A673 (cell line): ENCODE measurements around the gene KCNQ1. TPM values are rescaled to one million over a fixed set of nuclear protein-coding genes. Genes with fewer than 3 reads are reported as not detected.

ENCODE experiments used
- BruUV-seq: library from RNA; stranded (reverse); fragments of 400-500 nt; replicated peaks from 2 replicates; lab custom pipeline; 2021; lab: Mats Ljungman, UMichigan
- CTCF ChIA-PET: fragments of 300-600 bp; sonication (Branson Sonifier 250); formaldehyde crosslinking; loops from one replicate; lab custom pipeline; 2022; ENCODE audit warnings: antibody characterized with exemption; lab: Charles Lee
- POLR2A ChIA-PET: fragments of 300-600 bp; sonication (Branson Sonifier 250); formaldehyde crosslinking; loops from one replicate; lab custom pipeline; 2022; ENCODE audit warnings: antibody characterized with exemption; ENCODE audit not compliant: low non-redundant PET; lab: Charles Lee
- DNase-seq: peaks from one replicate; pipeline ENCODE4 v3.0.0-alpha.2; 2015; ENCODE audit warnings: low spot score
- H3K27ac ChIP-seq: fragments of 200-600 bp; sonication (generic); 2 replicates; pipeline ENCODE4 v1.5.1; 2016; ENCODE audit warnings: mixed run types, low read depth, mild to moderate bottlenecking, mixed read lengths, antibody characterized with exemption, low read length; ENCODE audit not compliant: poor library complexity, severe bottlenecking
- H3K27me3 ChIP-seq: fragments of 200-600 bp; sonication (generic); replicated peaks from 2 replicates; pipeline ENCODE4 v1.6.1; 2017; ENCODE audit warnings: mixed run types, low read depth, mild to moderate bottlenecking, mixed read lengths, antibody characterized with exemption, low read length; ENCODE audit not compliant: insufficient read depth, poor library complexity
- H3K36me3 ChIP-seq: fragments of 200-600 bp; sonication (generic); 2 replicates; pipeline ENCODE4 v1.6.1; 2016; ENCODE audit warnings: mixed run types, mild to moderate bottlenecking, mixed read lengths, antibody characterized with exemption, low read length; ENCODE audit not compliant: insufficient read depth, poor library complexity, severe bottlenecking
- H3K4me1 ChIP-seq: fragments of 200-600 bp; sonication (generic); 2 replicates; pipeline ENCODE4 v1.6.1; 2017; ENCODE audit warnings: mixed run types, mild to moderate bottlenecking, mixed read lengths, antibody characterized with exemption, low read length; ENCODE audit not compliant: insufficient read depth, poor library complexity, severe bottlenecking
- H3K4me3 ChIP-seq: fragments of 200-600 bp; sonication (generic); 2 replicates; pipeline ENCODE4 v1.5.1; 2016; ENCODE audit warnings: low read depth, mixed run types, mild to moderate bottlenecking, mixed read lengths, low read length; ENCODE audit not compliant: poor library complexity, severe bottlenecking
- H3K9me3 ChIP-seq: fragments of 200-600 bp; sonication (generic); 2 replicates; pipeline ENCODE4 v1.6.1; 2016; ENCODE audit warnings: mixed run types, low read depth, mild to moderate bottlenecking, mixed read lengths, antibody characterized with exemption, low read length; ENCODE audit not compliant: poor library complexity, severe bottlenecking
- EZH2 ChIP-seq: fragments of 200-600 bp; sonication (generic); IDR thresholded peaks from 2 replicates; pipeline ENCODE4 v1.6.1; 2017; ENCODE audit warnings: borderline replicate concordance, low read depth, mild to moderate bottlenecking, mixed read lengths, antibody characterized with exemption, low read length; ENCODE audit not compliant: poor library complexity, severe bottlenecking
- intact Hi-C: fragments of 100-400 bp; cut with micrococcal nuclease; formaldehyde crosslinking; loops from one replicate; pipeline ENCODE4 v1.10.0; 2022; ENCODE audit not compliant: unreplicated experiment
- total RNA-seq: library from RNA; stranded (reverse); gene quantifications from 2 replicates; pipeline ENCODE4 v1.2.3, GENCODE V29; 2021
- TF ChIP-seq, protein P1 (sequence below): fragments of 300-800, 200-600 bp; sonication (generic); conservative IDR thresholded peaks from 2 replicates; pipeline ENCODE4 v1.5.1; 2017; ENCODE audit warnings: low read depth, mild to moderate bottlenecking, antibody characterized with exemption, low read length, moderate library complexity, mixed read lengths

The KCNQ1 gene
- total RNA-seq, 1 experiment from 2014 or later, result not detected

DNA sequence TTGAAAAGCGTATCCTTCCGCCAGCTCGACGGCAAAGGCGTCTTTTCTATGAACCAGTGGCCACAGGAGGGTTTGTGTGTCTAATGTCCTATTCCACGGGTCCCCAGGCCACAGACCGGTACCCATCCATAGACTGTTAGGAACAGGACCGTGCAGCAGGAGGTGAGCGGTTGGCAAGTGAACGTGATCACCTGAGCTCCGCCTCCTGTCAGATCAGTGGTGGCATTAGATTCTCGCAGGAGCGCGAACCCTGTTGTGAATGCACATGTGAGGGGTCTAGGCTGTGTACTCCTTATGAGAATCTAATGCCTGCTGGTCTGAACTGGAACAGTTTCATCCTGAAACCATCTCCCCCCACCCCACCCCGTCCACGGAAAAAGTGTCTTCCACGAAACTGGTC is 317.6 kb downstream of the KCNQ1 start:
- no peaks in the 10 kb centered on the region for H3K4me1 ChIP-seq
- no peak overlapping the region for H3K4me3 ChIP-seq
- no peak for DNase-seq
- no peaks in the 10 kb centered on the region for H3K36me3 ChIP-seq
- POLR2A ChIA-PET, result no interaction called here
- H3K27ac ChIP-seq, result no peak overlapping the region
- H3K9me3 ChIP-seq, result no peaks in the 10 kb centered on the region
- intact Hi-C loops, result no loop called here
- no TSS peak for BruUV-seq
- CTCF ChIA-PET, result no interaction called here
- peaks cover 3% of the 10 kb centered on the region for H3K27me3 ChIP-seq
- no peak for TF ChIP-seq EZH2
- TF ChIP-seq, protein P1, sequence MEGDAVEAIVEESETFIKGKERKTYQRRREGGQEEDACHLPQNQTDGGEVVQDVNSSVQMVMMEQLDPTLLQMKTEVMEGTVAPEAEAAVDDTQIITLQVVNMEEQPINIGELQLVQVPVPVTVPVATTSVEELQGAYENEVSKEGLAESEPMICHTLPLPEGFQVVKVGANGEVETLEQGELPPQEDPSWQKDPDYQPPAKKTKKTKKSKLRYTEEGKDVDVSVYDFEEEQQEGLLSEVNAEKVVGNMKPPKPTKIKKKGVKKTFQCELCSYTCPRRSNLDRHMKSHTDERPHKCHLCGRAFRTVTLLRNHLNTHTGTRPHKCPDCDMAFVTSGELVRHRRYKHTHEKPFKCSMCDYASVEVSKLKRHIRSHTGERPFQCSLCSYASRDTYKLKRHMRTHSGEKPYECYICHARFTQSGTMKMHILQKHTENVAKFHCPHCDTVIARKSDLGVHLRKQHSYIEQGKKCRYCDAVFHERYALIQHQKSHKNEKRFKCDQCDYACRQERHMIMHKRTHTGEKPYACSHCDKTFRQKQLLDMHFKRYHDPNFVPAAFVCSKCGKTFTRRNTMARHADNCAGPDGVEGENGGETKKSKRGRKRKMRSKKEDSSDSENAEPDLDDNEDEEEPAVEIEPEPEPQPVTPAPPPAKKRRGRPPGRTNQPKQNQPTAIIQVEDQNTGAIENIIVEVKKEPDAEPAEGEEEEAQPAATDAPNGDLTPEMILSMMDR, result no peak

DNA sequence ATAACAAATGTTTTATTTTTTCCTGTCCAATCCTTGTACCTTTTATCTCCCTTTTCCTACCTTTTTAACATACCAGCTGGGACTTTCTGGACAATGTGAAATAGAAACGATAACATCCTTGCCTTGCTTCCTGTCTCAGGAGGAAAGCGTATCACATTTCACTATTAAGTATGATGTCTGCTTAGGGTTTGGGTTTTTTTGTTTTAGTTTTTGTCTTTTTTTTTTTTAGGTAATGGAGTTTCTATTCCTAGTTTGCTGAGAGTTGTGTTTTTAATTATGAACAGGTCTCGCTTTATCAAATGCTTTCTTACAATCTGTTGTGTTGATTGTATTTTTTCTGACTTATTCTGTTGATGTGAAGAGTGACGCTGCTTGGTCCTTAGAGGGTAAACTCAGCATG is 319.2 kb downstream of the KCNQ1 start:
- TF ChIP-seq EZH2, result no peak
- TF ChIP-seq, protein P1, result no peak
- POLR2A ChIA-PET, result no interaction called here

DNA sequence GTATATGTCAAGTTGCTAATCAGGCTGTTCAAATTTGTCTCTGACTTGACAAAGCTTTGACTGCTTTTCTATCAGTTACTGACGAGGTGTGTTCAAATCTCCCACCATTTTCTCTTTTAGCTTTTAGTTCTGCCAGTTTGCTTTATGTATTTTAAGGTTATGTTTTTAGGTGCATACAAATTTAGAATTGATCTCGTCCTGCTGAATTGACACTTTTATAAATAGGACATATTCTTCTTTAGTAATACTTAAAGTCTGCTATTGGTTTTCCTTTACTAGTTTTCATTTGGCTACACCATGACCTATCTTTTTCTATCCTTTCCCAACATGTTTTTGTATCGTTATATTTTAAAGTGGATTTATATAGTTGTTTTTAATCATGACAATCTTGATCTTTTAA is 320.7 kb downstream of the KCNQ1 start:
- POLR2A ChIA-PET, result no interaction called here
- no peaks in the 10 kb centered on the region for H3K36me3 ChIP-seq
- no peak for TF ChIP-seq EZH2
- TF ChIP-seq, protein P1, result no peak
- H3K4me3 ChIP-seq, result no peak overlapping the region
- no peaks in the 10 kb centered on the region for H3K4me1 ChIP-seq
- no peak for DNase-seq
- no peaks in the 10 kb centered on the region for H3K9me3 ChIP-seq
- peaks cover 3% of the 10 kb centered on the region for H3K27me3 ChIP-seq
- intact Hi-C loops, result no loop called here
- no peak overlapping the region for H3K27ac ChIP-seq
- no TSS peak for BruUV-seq
- CTCF ChIA-PET, result no interaction called here

More for the DNA sequence above, 319.2 kb downstream of the KCNQ1 start:
- Histone ChIP-seq H3K27ac (no peak overlapping the region), H3K4me1 (no peaks in the 10 kb centered on the region), H3K27me3 (peaks cover 3% of the 10 kb centered on the region), H3K36me3 (no peaks in the 10 kb centered on the region), H3K9me3 (no peaks in the 10 kb centered on the region), H3K4me3 (no peak overlapping the region)
- CTCF ChIA-PET, result no interaction called here
- no peak for DNase-seq
- no TSS peak for BruUV-seq
- intact Hi-C loops, result no loop called here
